Measurements from ENCODE around the gene INO80. TPM values are rescaled to one million over a fixed set of nuclear protein-coding genes. Genes with fewer than 3 reads are reported as not detected.
A peak's percentile ranks its signal among the peaks of the same experiment; 100 is the strongest.

INO80 gene
- polyA plus RNA-seq, 12 donors, result 14.1 to 33.2 (median 17.0) TPM; not detected in 1

GRCh38 chr15:40999190-40999589, 116.9 kb downstream of the INO80 start:
- DNase-seq, result no peak

DNA sequence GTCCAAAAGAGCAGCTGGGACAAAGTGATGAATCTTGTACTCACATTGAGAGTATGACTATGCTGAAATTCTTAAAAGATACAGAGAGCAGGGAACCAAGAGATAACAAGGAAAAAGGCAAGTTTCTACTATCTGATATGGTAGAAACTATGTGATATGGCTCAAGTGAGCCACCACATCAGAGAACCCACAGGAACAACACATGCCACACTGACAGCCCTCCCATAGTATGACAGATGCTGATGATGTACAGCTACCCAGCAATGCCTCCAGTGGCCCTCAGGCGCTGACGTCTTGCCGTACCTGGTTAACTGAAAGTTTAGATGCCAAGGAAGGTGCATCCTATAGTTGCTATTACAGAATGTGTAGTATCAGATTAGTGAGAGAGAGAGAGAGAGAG, 120.4 kb downstream of the INO80 start:
- DNase-seq, result no peak

DNA sequence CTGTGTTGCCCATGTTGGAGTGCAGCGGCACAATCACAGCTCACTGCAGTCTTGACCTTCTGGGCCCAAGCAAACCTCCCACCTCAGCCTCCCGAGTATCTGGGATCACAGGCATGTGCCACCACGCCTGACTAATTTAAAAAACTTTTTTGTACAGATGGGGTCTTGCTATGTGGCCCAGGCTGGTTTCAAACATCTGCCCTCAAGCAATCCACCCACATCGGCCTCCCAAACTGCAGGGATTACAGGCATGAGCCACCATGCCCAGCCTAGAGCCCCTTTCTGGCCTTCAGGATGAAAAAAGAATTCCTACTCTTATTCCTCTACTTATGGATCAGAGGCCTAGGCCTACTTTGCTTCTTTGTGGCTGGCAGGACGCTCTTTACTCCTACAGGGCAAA, 123.3 kb downstream of the INO80 start:
- DNase-seq, result no peak

DNA sequence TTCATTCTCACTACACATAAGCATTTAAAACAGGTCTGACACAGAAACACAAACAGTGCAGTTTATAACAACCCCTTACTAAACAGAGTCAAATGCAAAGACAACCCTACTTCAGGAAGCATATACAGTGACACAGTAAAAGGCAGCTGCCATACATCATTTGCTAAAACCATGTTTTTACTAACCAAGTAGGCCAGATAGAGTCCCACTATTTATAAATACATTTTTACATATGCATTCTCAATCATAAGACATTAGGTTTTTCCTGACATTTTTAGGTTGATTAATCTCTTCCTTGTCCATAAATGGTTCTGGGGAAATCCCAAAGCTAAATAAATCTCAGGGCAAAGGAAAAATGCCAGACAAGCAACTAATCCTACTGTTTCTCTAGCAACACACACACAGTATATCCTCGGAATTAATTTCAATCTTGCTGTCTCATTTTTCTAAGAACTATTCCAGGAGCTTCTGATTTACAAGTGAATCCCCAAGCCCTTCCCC, 123.8 kb downstream of the INO80 start:
- DNase-seq, result no peak

DNA sequence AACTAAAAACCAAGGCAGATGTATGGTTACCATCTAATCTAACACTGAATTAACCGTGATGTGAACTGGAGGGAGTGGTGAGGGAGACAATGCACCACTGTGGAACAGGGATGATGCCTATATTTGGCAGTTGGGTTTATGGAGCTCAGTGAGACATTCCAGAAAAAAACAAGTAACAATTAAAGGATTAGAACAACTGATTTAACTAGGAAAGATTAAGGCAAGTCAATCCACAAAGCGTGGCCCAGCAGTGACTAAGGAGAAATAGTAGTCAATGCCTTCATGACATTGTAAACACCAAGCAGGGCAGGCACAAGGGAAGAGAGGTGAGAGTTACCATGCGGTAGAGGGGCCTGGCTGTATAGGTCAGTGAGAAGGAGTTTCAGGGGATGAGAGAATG, 124.7 kb downstream of the INO80 start:
- DNase-seq, result no peak

DNA sequence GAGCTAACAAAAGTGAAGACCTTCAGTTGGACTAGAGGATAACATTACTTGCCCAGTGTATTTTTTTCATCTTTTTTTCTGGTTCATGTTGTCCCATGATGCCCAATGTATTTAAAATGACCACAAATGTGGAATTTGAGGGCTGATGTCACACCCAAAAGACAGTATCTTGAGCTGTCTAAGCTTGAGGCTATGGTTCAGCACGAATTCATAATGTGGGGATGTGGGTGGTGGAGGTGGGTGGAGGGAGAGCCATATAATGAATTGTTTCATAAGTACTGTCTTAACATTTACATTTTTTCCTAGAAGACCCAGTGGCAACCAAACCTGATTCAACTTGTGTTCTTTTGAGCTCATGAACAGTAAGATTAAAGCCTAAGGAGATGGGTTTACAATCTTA, 125.3 kb downstream of the INO80 start:
- no peak for DNase-seq

DNA sequence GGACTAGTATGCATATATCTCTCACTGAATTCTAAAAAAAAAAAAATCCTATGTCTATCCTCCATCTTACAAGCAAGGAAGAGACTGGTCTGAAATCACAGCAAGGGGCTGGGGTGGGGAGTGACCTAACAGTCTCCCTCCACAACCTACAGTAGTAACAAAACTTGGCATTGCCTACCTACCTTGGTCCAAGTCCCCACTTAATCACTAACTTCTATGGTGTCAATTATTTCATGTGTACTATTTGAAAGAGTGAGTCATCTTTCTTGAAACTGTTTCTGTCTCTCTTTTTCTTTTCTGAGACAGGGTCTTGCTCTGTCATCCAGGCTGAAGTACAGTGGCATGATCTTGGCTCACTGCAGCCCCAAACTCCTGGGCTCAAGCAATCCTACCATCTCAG, 126.0 kb downstream of the INO80 start:
- DNase-seq, result no peak

DNA sequence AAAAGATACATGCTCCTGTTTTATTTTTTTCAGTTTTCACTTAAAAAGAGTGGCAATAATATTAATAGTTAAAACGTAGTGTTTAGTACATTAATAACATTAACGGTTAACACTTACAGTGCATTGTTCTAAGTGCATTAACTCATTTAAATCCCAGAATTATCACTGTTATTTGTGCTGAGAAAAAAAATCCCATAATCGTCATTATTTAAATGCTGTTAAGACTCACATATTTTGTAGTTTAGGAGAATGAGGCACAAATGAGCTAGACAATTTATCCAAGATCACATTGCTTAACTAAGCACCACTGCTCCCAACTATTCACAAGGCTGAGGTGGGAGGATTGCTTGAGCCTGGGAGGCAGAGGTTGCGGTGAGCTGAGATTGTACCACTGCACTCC, 127.9 kb downstream of the INO80 start:
- DNase-seq, result no peak

DNA sequence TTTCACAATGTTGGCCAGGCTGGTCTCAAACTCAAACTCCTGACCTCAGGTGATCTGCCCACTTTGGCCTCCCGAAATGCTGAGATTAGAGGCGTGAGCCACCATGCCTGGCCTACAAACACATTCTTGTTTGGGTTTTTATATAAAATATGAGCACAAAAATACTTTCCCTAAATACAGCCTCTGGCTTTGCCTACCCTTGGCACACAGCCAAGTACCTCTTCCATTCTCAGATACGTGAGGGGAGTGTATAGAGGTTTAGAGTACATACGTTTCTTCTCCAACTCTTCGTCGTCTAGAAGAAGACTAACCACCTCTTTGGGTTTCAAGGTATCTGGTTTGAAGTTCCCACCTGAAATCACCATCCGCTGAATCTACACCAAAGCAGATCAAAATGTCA, 129.3 kb downstream of the INO80 start:
- DNase-seq, result no peak

DNA sequence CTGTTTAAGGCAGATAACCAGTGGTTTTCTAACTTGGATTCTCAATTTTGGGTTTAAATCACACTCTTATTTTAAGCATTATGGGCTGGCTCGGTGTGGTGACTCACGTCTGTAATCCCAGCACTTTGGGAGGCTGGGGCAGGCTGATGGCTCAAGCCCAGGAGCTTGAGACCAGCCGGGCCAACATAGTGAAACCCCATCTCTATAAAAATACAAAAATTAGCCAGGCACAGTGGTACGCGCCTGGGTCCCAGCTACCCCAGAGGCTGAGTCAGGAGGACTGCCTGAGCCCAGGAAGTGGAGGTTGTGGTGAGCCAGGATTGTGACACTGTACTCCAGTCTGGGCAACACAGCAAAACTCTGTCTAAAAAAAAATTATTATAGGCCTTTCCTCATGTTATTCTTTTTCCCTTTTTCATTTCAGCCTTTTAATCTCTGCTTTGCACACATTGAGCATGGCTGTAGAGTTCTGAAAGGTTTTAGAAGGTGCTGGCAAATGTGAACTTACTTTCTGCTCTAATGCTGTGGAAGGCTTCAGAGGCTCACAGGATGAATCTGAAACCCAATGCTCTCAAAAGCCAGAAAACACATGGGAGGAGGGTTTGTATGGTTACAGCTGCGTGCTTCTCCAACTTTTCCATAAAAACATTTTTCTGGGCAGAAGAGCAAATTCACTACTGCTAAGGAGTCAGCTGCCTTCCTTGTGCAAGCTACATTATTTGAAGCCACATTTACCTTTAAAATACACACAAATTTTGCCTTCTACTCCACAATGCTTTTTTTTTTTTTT, 130.3 kb downstream of the INO80 start:
- peak; percentile 21 for DNase-seq

GRCh38 chr15:40984964-40985363, 131.1 kb downstream of the INO80 start:
- no peak for DNase-seq

DNA sequence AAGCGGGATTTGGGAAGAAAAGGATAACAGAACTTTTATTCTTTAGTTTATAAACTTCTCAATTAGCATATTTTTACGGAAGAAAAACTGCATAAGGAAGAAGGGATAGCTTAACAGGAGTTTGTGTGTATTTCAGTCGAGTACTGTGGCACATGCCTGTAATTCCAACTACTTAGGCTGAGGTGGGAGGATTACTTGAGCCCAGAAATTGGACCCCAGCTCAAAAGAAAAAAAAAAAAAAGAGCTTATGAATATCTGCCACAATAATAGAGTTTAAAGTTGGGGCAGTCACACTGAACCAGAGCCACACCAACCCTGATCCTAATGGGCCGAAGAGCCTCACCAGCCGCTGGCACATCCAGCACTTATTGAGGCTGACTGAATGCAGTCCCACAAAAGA, 131.7 kb downstream of the INO80 start:
- DNase-seq, result no peak

DNA sequence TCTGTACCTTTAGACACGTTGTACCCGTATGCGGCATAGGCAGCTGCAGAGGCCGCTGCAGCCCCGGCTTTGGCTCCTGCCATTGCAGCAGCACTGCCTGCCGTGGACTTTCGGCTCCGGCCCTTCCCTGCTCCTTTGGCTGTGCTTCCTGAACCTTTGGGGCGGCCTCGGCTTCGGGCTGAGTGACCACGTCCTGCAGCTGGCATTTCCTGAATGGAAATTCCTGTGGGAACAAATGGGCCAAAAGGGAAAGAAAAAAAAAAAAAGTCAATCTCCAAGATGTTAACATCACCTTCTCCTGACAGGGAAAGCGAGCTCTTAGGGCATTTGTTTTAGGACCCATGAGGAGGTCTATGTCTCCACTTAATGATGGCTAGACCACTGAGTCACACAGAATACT, 133.2 kb downstream of the INO80 start:
- DNase-seq, result no peak

- DNase-seq, result no peak
Observed at GRCh38 chr15:40981186-40981585, 134.9 kb downstream of the INO80 start.

DNA sequence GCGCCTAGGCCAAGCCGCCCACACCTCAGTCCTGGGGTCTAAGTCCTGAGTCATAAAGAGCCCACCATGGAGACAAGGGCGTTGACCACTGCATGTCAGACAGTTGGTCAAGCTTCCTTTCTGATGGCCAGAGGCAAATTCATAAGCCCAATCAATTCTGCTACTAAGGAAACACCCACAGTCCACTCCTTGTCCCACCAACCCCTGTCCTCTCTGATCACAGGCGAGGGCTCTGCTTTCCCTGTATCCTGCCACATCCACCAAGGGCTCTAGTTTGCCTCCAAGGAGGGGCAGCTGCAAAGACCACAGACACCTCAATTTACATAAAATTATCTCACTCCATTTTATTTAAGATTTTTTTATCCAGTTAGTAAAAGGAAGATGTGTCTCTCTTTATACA, 137.5 kb downstream of the INO80 start:
- no peak for DNase-seq

GRCh38 chr15:40978141-40978540, 137.9 kb downstream of the INO80 start:
- no peak for DNase-seq

- no peak for DNase-seq
Observed at GRCh38 chr15:40976819-40977218, 139.3 kb downstream of the INO80 start.

DNA sequence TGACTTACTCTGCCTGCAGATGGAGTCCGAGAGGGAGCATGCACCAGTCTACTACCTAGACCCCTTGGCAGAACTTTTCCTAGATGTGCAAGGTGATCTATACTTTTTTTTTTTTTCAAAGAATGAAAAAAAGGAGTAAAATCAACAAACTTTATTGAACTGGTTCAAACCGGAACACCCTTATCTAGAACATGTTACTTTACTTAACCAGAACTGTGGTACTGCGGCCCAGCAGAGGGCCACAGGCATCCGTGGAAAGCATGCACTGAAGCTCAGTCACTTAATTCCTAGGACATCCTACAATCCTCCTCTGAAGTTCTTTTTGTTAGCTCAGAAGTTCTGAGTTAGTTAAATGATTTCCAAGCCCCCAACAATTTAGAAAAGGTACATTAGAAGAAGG, 141.2 kb downstream of the INO80 start:
- no peak for DNase-seq

- no peak for DNase-seq
Observed at GRCh38 chr15:40969363-40969762, 146.7 kb downstream of the INO80 start.

DNA sequence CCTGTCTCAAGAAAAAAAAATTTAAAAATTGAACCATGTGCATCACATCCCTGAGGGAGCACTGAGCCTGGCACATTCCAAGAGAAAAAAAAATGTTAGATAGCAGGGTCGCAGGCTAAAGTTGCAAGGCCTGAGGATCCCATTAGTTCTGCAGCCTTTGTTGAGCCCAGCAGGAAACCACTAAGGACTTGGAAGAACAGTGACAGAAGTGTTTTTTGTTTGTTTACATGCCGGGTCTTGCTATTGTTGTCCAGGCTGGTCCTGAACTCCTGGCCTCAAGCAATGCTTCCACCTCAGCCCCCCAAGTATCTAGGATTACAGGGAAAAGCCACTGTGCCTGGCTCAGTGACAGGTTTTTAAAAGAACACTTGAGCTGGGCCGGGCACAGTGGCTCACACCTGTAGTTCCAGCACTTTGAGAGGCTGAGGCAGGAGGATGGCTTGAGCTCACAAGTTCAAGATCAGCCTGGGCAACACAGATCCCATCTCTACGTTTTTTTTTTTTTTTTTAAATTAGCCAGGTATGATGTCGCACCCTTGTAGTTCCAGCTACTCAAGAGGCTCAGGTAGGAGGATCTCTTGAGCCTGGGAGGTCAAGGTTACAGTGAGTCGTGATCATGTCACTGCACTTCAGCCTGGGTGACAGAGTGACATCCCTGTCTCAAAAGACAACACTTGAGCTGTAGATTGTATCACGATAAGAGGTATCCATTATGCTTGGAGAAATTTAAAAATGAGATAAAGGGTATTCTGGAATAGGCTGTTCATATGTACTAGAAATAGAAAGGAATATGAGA, 147.6 kb downstream of the INO80 start:
- DNase-seq, result no peak

- no peak for DNase-seq
Observed at GRCh38 chr15:40964634-40965033, 151.4 kb downstream of the INO80 start.

DNA sequence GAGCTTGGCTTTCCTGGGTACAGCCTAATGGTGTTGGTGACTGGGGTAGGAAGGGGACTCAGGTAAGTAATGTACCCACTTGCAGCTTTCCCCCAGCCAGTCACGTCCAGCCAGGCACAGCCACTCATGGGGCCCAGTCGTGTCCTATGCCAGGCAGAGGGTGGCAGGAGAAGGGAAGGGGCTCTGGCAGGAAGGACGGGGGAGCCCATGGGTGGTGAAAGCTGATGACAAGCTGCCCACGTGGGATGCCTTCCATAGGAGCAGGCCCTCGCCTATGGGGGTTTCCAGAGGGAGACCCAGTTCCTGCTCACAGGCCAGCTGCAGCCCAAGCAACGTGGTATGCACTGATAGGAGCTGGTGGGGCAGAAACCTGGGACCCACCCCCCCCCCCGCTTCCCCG, 152.1 kb downstream of the INO80 start:
- DNase-seq, result no peak

- DNase-seq, result no peak
Observed at GRCh38 chr15:40963201-40963600, 152.9 kb downstream of the INO80 start.

All from muscle of arm (tissue), 12 donors.